ENCODE measurements around the gene MYRIP. TPM values are rescaled to one million over a fixed set of nuclear protein-coding genes. Genes with fewer than 3 reads are reported as not detected.

The MYRIP gene
- total RNA-seq, 4 donors from 2014 or later, result 0.66 to 3.1 (median 2.6) TPM

GRCh38 chr3:40287248-40287647, 477.8 kb downstream of the MYRIP start:
- DNase-seq, result no peak
- Histone ChIP-seq H3K36me3 (no peaks in the 10 kb centered on the region), H3K4me1 (no peaks in the 10 kb centered on the region), H3K27ac (no peak overlapping the region), H3K4me3 (no peak overlapping the region), H3K27me3 (no peaks in the 10 kb centered on the region), H3K9me3 (no peaks in the 10 kb centered on the region)
- 62 to 71% methylated on average over 2 of the region's 2 CpGs for WGBS, 2 donors
- TF ChIP-seq POLR2A (IDR thresholded peaks at IDR 0.05), result no peak
- no peak for TF ChIP-seq CTCF (IDR thresholded peaks at IDR 0.05)
- intact Hi-C loops (cut with DNase I), result no loop called here

- intact Hi-C loops (cut with DNase I), result no loop called here
- Histone ChIP-seq H3K4me1 (no peaks in the 10 kb centered on the region), H3K27me3 (no peaks in the 10 kb centered on the region), H3K27ac (no peak overlapping the region), H3K4me3 (no peak overlapping the region), H3K36me3 (no peaks in the 10 kb centered on the region), H3K9me3 (no peaks in the 10 kb centered on the region)
- DNase-seq, result no peak
- 87 to 90% methylated on average over 3 to 5 of the region's 6 CpGs for WGBS, 2 donors
- no peak for TF ChIP-seq CTCF (IDR thresholded peaks at IDR 0.05)
- no peak for TF ChIP-seq POLR2A (IDR thresholded peaks at IDR 0.05)
Observed at GRCh38 chr3:40290396-40290795, 481.0 kb downstream of the MYRIP start.

- Histone ChIP-seq H3K36me3 (no peaks in the 10 kb centered on the region), H3K9me3 (no peaks in the 10 kb centered on the region), H3K27ac (no peak overlapping the region), H3K4me3 (no peak overlapping the region), H3K27me3 (no peaks in the 10 kb centered on the region), H3K4me1 (no peaks in the 10 kb centered on the region)
- DNase-seq, result no peak
- 88 to 89% methylated on average over 4 of the region's 4 CpGs for WGBS, 2 donors
- TF ChIP-seq POLR2A (IDR thresholded peaks at IDR 0.05) (no peak), CTCF (IDR thresholded peaks at IDR 0.05) (no peak)
- intact Hi-C loops (cut with DNase I), result no loop called here
Observed at GRCh38 chr3:40291471-40291870, 482.1 kb downstream of the MYRIP start.

GRCh38 chr3:40292637-40293349, 483.4 kb downstream of the MYRIP start:
- Histone ChIP-seq H3K27me3 (no peaks in the 10 kb centered on the region), H3K36me3 (no peaks in the 10 kb centered on the region), H3K27ac (no peak overlapping the region), H3K4me1 (no peaks in the 10 kb centered on the region), H3K9me3 (no peaks in the 10 kb centered on the region), H3K4me3 (no peak overlapping the region)
- intact Hi-C loops (cut with DNase I), result no loop called here
- TF ChIP-seq CTCF (IDR thresholded peaks at IDR 0.05) (no peak), POLR2A (IDR thresholded peaks at IDR 0.05) (no peak)
- 85 to 86% methylated on average over 4 of the region's 4 CpGs for WGBS, 2 donors
- no peak for DNase-seq

- 95 to 100% methylated on average over 1 of the region's 1 CpG for WGBS, 2 donors
- Histone ChIP-seq H3K27ac (no peak overlapping the region), H3K27me3 (no peaks in the 10 kb centered on the region), H3K36me3 (no peaks in the 10 kb centered on the region), H3K4me3 (no peak overlapping the region), H3K4me1 (no peaks in the 10 kb centered on the region), H3K9me3 (no peaks in the 10 kb centered on the region)
- DNase-seq, result no peak
- TF ChIP-seq POLR2A (IDR thresholded peaks at IDR 0.05) (no peak), CTCF (IDR thresholded peaks at IDR 0.05) (no peak)
- intact Hi-C loops (cut with DNase I), result no loop called here
Observed at GRCh38 chr3:40294434-40294833, 485.0 kb downstream of the MYRIP start.
